Esophagus muscularis mucosa (tissue), 3 donors: ENCODE data around the gene FGA.

Experiments used
- POLR2A ChIP-seq: fragments of 450-650 bp; IDR thresholded peaks from one replicate; pipeline ENCODE4 v1.6.1; 2017; ENCODE audit warnings: antibody characterized with exemption, moderate library complexity, mild to moderate bottlenecking, low read depth
- TF ChIP-seq, protein P1 (sequence below), 3 experiments: fragments of 200-600 bp in 2 of 3; fragments of 450-650 bp in 1 of 3; sonication (generic) in 2 of 3; IDR thresholded peaks; one replicate each; pipeline ENCODE4 v1.5.1; 2017 to 2019; ENCODE audit warnings: antibody characterized with exemption in 3 of 3, mild to moderate bottlenecking in 2 of 3, moderate library complexity in 1 of 3

GRCh38 chr4:154551872-154552686 is 38.5 kb downstream of the FGA start:
- TF ChIP-seq, protein P1, sequence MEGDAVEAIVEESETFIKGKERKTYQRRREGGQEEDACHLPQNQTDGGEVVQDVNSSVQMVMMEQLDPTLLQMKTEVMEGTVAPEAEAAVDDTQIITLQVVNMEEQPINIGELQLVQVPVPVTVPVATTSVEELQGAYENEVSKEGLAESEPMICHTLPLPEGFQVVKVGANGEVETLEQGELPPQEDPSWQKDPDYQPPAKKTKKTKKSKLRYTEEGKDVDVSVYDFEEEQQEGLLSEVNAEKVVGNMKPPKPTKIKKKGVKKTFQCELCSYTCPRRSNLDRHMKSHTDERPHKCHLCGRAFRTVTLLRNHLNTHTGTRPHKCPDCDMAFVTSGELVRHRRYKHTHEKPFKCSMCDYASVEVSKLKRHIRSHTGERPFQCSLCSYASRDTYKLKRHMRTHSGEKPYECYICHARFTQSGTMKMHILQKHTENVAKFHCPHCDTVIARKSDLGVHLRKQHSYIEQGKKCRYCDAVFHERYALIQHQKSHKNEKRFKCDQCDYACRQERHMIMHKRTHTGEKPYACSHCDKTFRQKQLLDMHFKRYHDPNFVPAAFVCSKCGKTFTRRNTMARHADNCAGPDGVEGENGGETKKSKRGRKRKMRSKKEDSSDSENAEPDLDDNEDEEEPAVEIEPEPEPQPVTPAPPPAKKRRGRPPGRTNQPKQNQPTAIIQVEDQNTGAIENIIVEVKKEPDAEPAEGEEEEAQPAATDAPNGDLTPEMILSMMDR (IDR thresholded peaks at IDR 0.05): peak; percentile 76 to 85 (median 80)
- no peak for TF ChIP-seq POLR2A
